K562 (cell line): ENCODE results near the gene CBX2. TPM values are rescaled to one million over a fixed set of nuclear protein-coding genes. Genes with fewer than 3 reads are reported as not detected.

Experiments used
- ATF7 ChIP-seq: fragments of 450-650 bp; IDR thresholded peaks from 2 replicates; pipeline ENCODE4 v1.7.1; 2014; ENCODE audit warnings: mild to moderate bottlenecking, moderate library complexity
- CHD4 ChIP-seq: fragments of 200-600 bp; sonication (generic); IDR thresholded peaks from 3 replicates; pipeline ENCODE4 v1.6.1; 2012; ENCODE audit warnings: low read depth, mild to moderate bottlenecking, mixed read lengths, low read length, inconsistent platforms; ENCODE audit not compliant: insufficient read depth, insufficient replicate concordance, poor library complexity, severe bottlenecking
- DPF2 ChIP-seq: fragments of 450-650 bp; IDR thresholded peaks from 2 replicates; pipeline ENCODE4 v1.6.1; 2016
- FOXK1 ChIP-seq: sonication (generic); formaldehyde crosslinking; IDR thresholded peaks from 2 replicates; pipeline ENCODE4 v1.8.0; 2022; ENCODE audit warnings: missing genetic modification reagents, mild to moderate bottlenecking, borderline replicate concordance
- GTF2B ChIP-seq: IDR thresholded peaks from 2 replicates; pipeline ENCODE4 v1.6.1; 2011; ENCODE audit not compliant: insufficient read length; ENCODE audit errors: extremely low read depth
- HMG20B ChIP-seq: fragments of 250-450 bp; sonication (Bioruptor Pico); IDR thresholded peaks from 2 replicates; pipeline ENCODE4 v1.5.0; 2021; ENCODE audit warnings: mild to moderate bottlenecking
- HNRNPH1 ChIP-seq: fragments of 200-400 bp; formaldehyde crosslinking; optimal IDR thresholded peaks from 2 replicates; pipeline ENCODE3; 2017; ENCODE audit warnings: low read depth, mild to moderate bottlenecking, low read length, moderate library complexity
- ID3 ChIP-seq, 2 experiments: fragments of 250-450 bp in 1 of 2; fragments of 450-650 bp in 1 of 2; sonication (Bioruptor Pico) in 1 of 2; IDR thresholded peaks; 2 replicates each; pipeline versions ENCODE4 v1.6.1 to v1.8.0; 2016 to 2021; ENCODE audit warnings: mild to moderate bottlenecking in 2 of 2, moderate library complexity in 2 of 2, missing compliant biosample characterization in 1 of 2, missing genetic modification characterization in 1 of 2
- KDM5B ChIP-seq: fragments of 200-600 bp; sonication (generic); IDR thresholded peaks from 2 replicates; pipeline ENCODE4 v1.6.1; 2012; ENCODE audit warnings: low read depth, mild to moderate bottlenecking, moderate library complexity, low read length, control low read depth, inconsistent platforms; ENCODE audit not compliant: insufficient replicate concordance
- LCOR ChIP-seq: sonication (generic); formaldehyde crosslinking; IDR thresholded peaks from 2 replicates; pipeline ENCODE4 v1.8.0; 2022; ENCODE audit warnings: mild to moderate bottlenecking, missing genetic modification reagents
- NCOR1 ChIP-seq: fragments of 450-650 bp; IDR thresholded peaks from 2 replicates; pipeline ENCODE4 v1.6.1; 2016; ENCODE audit warnings: mild to moderate bottlenecking, moderate library complexity
- NR2C1 ChIP-seq, 2 experiments: fragments of 450-650 bp; IDR thresholded peaks; 2 replicates each; pipeline ENCODE4 v1.6.1; 2017; ENCODE audit warnings: mild to moderate bottlenecking in 2 of 2, antibody characterized with exemption in 1 of 2, inconsistent platforms in 1 of 2, missing compliant biosample characterization in 1 of 2, missing genetic modification characterization in 1 of 2
- POLR2H ChIP-seq: IDR thresholded peaks from 2 replicates; pipeline ENCODE4 v1.6.1; 2016; ENCODE audit warnings: missing genetic modification characterization, low read depth, mild to moderate bottlenecking, control low read depth, missing compliant biosample characterization, moderate library complexity
- SIRT6 ChIP-seq: IDR thresholded peaks from one replicate; pipeline ENCODE4 v1.6.1; 2012; ENCODE audit warnings: low read depth, mild to moderate bottlenecking, control low read depth, inconsistent platforms, low read length, moderate library complexity
- SMARCB1 ChIP-seq: IDR thresholded peaks from 2 replicates; pipeline ENCODE4 v1.6.1; 2011; ENCODE audit warnings: improper control_type of control experiment, low read depth; ENCODE audit not compliant: insufficient read length
- SPI1 ChIP-seq: IDR thresholded peaks from 2 replicates; pipeline ENCODE4 v1.6.1; 2011; ENCODE audit warnings: low read depth, low read length, control low read depth, borderline replicate concordance
- TAF1 ChIP-seq: IDR thresholded peaks from 2 replicates; pipeline ENCODE4 v1.6.1; 2011; ENCODE audit warnings: mild to moderate bottlenecking, low read length, moderate library complexity; ENCODE audit not compliant: insufficient read depth, control insufficient read depth, severe bottlenecking; ENCODE audit errors: extremely low read depth
- YY1 ChIP-seq, 3 experiments: IDR thresholded peaks; 2 replicates each; pipeline ENCODE4 v1.6.1; 2011; ENCODE audit warnings: low read length in 2 of 3, mild to moderate bottlenecking in 2 of 3, moderate library complexity in 2 of 3, borderline replicate concordance in 1 of 3, control low read depth in 1 of 3, low read depth in 1 of 3; ENCODE audit not compliant: insufficient read depth in 3 of 3, insufficient replicate concordance in 2 of 3, control insufficient read depth in 1 of 3, insufficient read length in 1 of 3; ENCODE audit errors: extremely low read depth in 1 of 3
- ZNF589 ChIP-seq: fragments of 200-800 bp; sonication (Bioruptor generic); IDR thresholded peaks from 2 replicates; pipeline ENCODE4 v1.6.1; 2016; ENCODE audit warnings: low read depth, missing genetic modification characterization, missing compliant biosample characterization
- polyA plus RNA-seq, 8 experiments: library from polyadenylated mRNA; depleted of rRNA in 4 of 8; stranded (reverse) in 5 of 8; unstranded in 3 of 8; fragments of >200 nt; fragmentation: Nextera tagmentation in 2 of 8; fragmentation: Illumina TruSeq in 1 of 8; extraction: Ambion mirVana in 2 of 8; extraction: Trizol in 1 of 8; gene quantifications; 2 replicates each; pipeline versions ENCODE4 v1.2.1 to v1.2.3, GENCODE V29; 2011 to 2014; ENCODE audit warnings: inconsistent platforms in 1 of 8, missing spikeins in 1 of 8
- total RNA-seq, 7 experiments: library from RNA; depleted of rRNA in 6 of 7; stranded (reverse); fragments of >200 nt in 6 of 7; fragmentation: Illumina TruSeq in 2 of 7; extraction: Trizol in 2 of 7; gene quantifications; 2 replicates each; pipeline versions ENCODE4 v1.2.1 to v1.2.3, GENCODE V29; 2011 to 2021; ENCODE audit warnings: low replicate concordance in 1 of 7
- TF ChIP-seq, protein P1 (sequence below), 2 experiments: IDR thresholded peaks; 2 replicates each; pipeline ENCODE4 v1.6.1; 2011; ENCODE audit warnings: borderline replicate concordance in 1 of 2, control low read depth in 1 of 2, low read depth in 1 of 2, low read length in 1 of 2, mild to moderate bottlenecking in 1 of 2, mixed read lengths in 1 of 2, moderate library complexity in 1 of 2; ENCODE audit not compliant: insufficient read depth in 1 of 2, insufficient read length in 1 of 2, poor library complexity in 1 of 2, severe bottlenecking in 1 of 2; ENCODE audit errors: extremely low read depth in 1 of 2
- TF ChIP-seq, protein P2 (sequence below): IDR thresholded peaks from 2 replicates; pipeline ENCODE4 v1.6.1; 2012; ENCODE audit warnings: low read depth, low read length, improper control_type of control experiment, borderline replicate concordance

The CBX2 gene
- total and polyA plus RNA-seq, 9 of the 15 experiments (the other 6 are each of a cell fraction or from before 2014, with no cell fraction given): 0.66 to 26.9 (median 13.9) TPM

DNA sequence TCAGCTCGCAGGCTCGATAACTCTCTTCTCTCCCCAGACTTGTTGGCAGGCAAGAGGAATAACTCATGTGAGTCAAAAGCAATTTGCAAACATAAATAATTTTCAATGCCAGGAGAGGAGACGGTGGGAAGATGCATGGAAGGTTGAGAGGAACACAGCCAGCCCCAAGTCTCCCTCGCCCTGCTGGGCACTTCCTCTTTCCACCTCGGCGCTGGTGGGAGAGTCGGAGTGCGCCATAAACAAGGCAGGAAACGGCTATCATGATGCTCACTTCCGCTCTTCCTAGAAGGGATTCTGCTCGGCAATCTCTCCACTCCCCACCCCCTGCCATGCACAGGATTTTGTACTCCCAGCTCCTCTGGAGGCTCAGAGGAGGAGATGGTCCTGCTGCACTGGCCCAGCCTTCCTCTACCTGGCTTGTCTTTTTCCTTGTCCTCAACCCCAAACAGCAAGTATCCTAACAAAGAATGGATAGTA, 48.3 kb downstream of the CBX2 start (continued):
- TF ChIP-seq DPF2: peak; percentile 61; the same call in 1 of the 2 replicates
- peak; percentile 100 for TF ChIP-seq SPI1
- TF ChIP-seq, protein P1, sequence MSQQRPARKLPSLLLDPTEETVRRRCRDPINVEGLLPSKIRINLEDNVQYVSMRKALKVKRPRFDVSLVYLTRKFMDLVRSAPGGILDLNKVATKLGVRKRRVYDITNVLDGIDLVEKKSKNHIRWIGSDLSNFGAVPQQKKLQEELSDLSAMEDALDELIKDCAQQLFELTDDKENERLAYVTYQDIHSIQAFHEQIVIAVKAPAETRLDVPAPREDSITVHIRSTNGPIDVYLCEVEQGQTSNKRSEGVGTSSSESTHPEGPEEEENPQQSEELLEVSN (IDR thresholded peaks at IDR 0.05; ENCODE audit: borderline replicate concordance in 1 of 2, extremely low read depth in 1 of 2, insufficient read depth in 1 of 2, insufficient read length in 1 of 2, low read depth in 1 of 2, low read length in 1 of 2, poor library complexity in 1 of 2, severe bottlenecking in 1 of 2): peak; percentile 71 to 78
- no peak for TF ChIP-seq ID3 (CRISPR knock-in tag; IDR thresholded peaks at IDR 0.05)
- peak; percentile 63 for TF ChIP-seq ID3 (tag; IDR thresholded peaks at IDR 0.05)
- no peak for TF ChIP-seq SIRT6
- TF ChIP-seq, protein P2, sequence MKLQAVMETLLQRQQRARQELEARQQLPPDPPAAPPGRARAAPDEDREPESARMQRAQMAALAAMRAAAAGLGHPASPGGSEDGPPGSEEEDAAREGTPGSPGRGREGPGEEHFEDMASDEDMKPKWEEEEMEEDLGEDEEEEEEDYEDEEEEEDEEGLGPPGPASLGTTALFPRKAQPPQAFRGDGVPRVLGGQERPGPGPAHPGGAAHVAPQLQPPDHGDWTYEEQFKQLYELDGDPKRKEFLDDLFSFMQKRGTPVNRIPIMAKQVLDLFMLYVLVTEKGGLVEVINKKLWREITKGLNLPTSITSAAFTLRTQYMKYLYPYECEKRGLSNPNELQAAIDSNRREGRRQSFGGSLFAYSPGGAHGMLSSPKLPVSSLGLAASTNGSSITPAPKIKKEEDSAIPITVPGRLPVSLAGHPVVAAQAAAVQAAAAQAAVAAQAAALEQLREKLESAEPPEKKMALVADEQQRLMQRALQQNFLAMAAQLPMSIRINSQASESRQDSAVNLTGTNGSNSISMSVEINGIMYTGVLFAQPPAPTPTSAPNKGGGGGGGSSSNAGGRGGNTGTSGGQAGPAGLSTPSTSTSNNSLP: 0 out of 2 replicates have a peak, but pooled peaks have one; percentile 30
- peak; percentile 44; the same call in 1 of the 2 replicates for TF ChIP-seq LCOR (CRISPR knock-in tag)
- TF ChIP-seq KDM5B: peak; percentile 84
- TF ChIP-seq POLR2H (tag): peak; percentile 84
- no peak for TF ChIP-seq CHD4
- TF ChIP-seq ATF7: peak; percentile 69
- TF ChIP-seq HMG20B (CRISPR knock-in tag): no peak
- TF ChIP-seq TAF1: peak; percentile 77
- no peak for TF ChIP-seq SMARCB1
- peak; percentile 9 for TF ChIP-seq GTF2B
- no peak for TF ChIP-seq NR2C1 (IDR thresholded peaks at IDR 0.05)
- TF ChIP-seq NR2C1 (tag; IDR thresholded peaks at IDR 0.05): 0 out of 2 replicates have a peak, but pooled peaks have one; percentile 23
- TF ChIP-seq FOXK1 (CRISPR knock-in tag): peak; percentile 93
- TF ChIP-seq NCOR1: peak; percentile 54
- TF ChIP-seq YY1 (IDR thresholded peaks at IDR 0.05; ENCODE audit: borderline replicate concordance in 1 of 3, control insufficient read depth in 1 of 3, extremely low read depth in 1 of 3, insufficient read depth in 3 of 3, insufficient read length in 1 of 3, insufficient replicate concordance in 2 of 3, low read depth in 1 of 3, low read length in 2 of 3): peak in 2 of 3 experiments; percentile 75 to 91
- peak; percentile 70; the same call in 1 of the 2 replicates for TF ChIP-seq ZNF589
- TF ChIP-seq HNRNPH1: no peak
